OCI-LY3 (cell line): ENCODE results near the gene MAT2A.

Source experiments
- H2AFZ ChIP-seq: fragments of 200-600, 300-600 bp; shearing (Covaris generic); 2 replicates; pipeline ENCODE4 v1.6.0; 2014; ENCODE audit warnings: antibody characterized with exemption, low read depth, low read length
- H3K27ac ChIP-seq: fragments of 200-600, 300-600 bp; sonication (generic); 2 replicates; pipeline ENCODE4 v1.5.1; 2014; ENCODE audit warnings: mild to moderate bottlenecking, low read length, moderate library complexity, mixed read lengths
- H3K27me3 ChIP-seq: fragments of 200-600, 300-600 bp; sonication (generic); 2 replicates; pipeline ENCODE4 v1.6.1; 2014; ENCODE audit warnings: low read depth, low read length, mixed read lengths
- H3K36me3 ChIP-seq: fragments of 200-600, 300-600 bp; sonication (generic); replicated peaks from 2 replicates; pipeline ENCODE3; 2014; ENCODE audit warnings: low read depth, low read length, mixed read lengths
- H3K4me1 ChIP-seq: fragments of 300-600, 200-600 bp; sonication (generic); 2 replicates; pipeline ENCODE4 v1.6.1; 2014; ENCODE audit warnings: low read length, mixed read lengths
- H3K4me2 ChIP-seq: fragments of 200-600, 300-600 bp; sonication (generic); 2 replicates; pipeline ENCODE4 v1.6.1; 2014; ENCODE audit warnings: low read length, mixed read lengths
- H3K4me3 ChIP-seq: fragments of 300-600, 200-600 bp; sonication (generic); 2 replicates; pipeline ENCODE4 v1.5.1; 2014; ENCODE audit warnings: antibody characterized with exemption, mild to moderate bottlenecking, low read length, moderate library complexity
- H3K79me2 ChIP-seq: fragments of 300-600, 200-600 bp; shearing (Covaris generic); 2 replicates; pipeline ENCODE4 v1.6.1; 2014; ENCODE audit warnings: mild to moderate bottlenecking, low read length, mixed read lengths
- H3K9ac ChIP-seq: fragments of 300-600, 200-600 bp; shearing (Covaris generic); 2 replicates; pipeline ENCODE4 v1.6.0; 2014; ENCODE audit warnings: mild to moderate bottlenecking, low read length, moderate library complexity
- H3K9me3 ChIP-seq: fragments of 200-600, 300-600 bp; shearing (Covaris generic); 2 replicates; pipeline ENCODE4 v1.6.1; 2014; ENCODE audit warnings: low read length, mixed read lengths; ENCODE audit not compliant: insufficient read depth
- H4K20me1 ChIP-seq: fragments of 200-600, 300-600 bp; sonication (generic); 2 replicates; pipeline ENCODE4 v1.6.1; 2016; ENCODE audit warnings: low read length, mixed read lengths; ENCODE audit not compliant: insufficient read depth
- EZH2phosphoT487 ChIP-seq: fragments of 200-600 bp; shearing (Covaris generic); IDR thresholded peaks from 2 replicates; pipeline ENCODE4 v1.6.1; 2018; ENCODE audit warnings: antibody characterized with exemption, mixed run types, low read depth
- TF ChIP-seq, protein P1 (sequence below): fragments of 200-600, 300-600 bp; sonication (generic); IDR thresholded peaks from 2 replicates; pipeline ENCODE4 v1.5.1; 2014; ENCODE audit warnings: antibody characterized with exemption, low read length, low read depth

Gene MAT2A

DNA sequence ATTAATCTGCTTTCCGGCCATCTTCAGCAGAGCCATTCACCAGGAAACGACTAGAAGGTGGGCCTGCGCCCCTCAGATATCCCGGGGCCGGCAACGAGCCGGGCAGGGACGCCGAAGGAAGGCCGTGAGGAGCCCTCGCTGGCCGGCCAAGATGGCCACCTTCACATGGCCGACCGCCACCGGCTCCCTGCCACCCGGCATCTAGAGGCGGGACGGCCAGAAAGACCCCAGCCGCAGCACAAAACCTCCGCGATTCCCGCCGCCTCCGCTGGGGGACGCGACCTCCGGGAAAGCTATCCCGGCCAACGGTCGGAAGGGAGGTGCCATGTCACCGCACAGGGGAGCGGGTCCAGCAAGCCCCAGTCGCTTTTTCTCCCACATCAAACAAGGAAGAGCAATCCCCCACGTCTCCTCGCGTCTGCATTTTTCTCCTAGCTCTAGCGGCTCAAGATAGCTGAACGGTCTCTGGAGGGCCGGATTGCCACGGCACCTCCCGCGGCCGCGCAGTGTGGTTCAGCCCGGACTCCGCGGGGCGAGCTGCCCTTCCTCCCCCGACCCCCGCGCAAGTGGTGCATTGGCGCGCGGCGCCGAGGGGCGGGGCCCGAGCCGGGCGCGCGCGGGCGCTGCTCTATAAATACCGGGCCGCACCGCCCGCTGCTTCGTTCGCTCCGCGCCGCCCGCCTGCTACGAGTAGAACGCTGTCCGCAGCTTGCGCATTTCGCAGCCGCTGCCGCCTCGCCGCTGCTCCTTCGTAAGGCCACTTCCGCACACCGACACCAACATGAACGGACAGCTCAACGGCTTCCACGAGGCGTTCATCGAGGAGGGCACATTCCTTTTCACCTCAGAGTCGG is at the start of gene MAT2A:
Gene MAT2A, plus strand, starts transcription at position 662 of the 854 bp plus-strand sequence. Its CDS starts 120 bp downstream, at position 782.
- no peak for TF ChIP-seq EZH2phosphoT487
- TF ChIP-seq, protein P1, sequence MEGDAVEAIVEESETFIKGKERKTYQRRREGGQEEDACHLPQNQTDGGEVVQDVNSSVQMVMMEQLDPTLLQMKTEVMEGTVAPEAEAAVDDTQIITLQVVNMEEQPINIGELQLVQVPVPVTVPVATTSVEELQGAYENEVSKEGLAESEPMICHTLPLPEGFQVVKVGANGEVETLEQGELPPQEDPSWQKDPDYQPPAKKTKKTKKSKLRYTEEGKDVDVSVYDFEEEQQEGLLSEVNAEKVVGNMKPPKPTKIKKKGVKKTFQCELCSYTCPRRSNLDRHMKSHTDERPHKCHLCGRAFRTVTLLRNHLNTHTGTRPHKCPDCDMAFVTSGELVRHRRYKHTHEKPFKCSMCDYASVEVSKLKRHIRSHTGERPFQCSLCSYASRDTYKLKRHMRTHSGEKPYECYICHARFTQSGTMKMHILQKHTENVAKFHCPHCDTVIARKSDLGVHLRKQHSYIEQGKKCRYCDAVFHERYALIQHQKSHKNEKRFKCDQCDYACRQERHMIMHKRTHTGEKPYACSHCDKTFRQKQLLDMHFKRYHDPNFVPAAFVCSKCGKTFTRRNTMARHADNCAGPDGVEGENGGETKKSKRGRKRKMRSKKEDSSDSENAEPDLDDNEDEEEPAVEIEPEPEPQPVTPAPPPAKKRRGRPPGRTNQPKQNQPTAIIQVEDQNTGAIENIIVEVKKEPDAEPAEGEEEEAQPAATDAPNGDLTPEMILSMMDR = peak; percentile 45
- peaks cover 67% of the 10 kb centered on the region for H3K79me2 ChIP-seq
- peak within 1 kb of the TSS; percentile 96 for H3K4me3 ChIP-seq
- peak within 1 kb of the TSS; percentile 48; the same call in 1 of the 2 replicates for H2AFZ ChIP-seq
- H3K27ac ChIP-seq = peak within 1 kb of the TSS; percentile 86
- H3K4me1 ChIP-seq = peaks cover 16% of the 10 kb centered on the region
- H3K4me2 ChIP-seq = peak within 1 kb of the TSS; percentile 93
- H3K27me3 ChIP-seq = no peaks in the 10 kb centered on the region
- H3K9me3 ChIP-seq = no peaks in the 10 kb centered on the region
- peaks cover 38% of the 10 kb centered on the region for H3K36me3 ChIP-seq
- H3K9ac ChIP-seq = peak within 1 kb of the TSS; percentile 100
- peaks cover 37% of the 10 kb centered on the region for H4K20me1 ChIP-seq

DNA sequence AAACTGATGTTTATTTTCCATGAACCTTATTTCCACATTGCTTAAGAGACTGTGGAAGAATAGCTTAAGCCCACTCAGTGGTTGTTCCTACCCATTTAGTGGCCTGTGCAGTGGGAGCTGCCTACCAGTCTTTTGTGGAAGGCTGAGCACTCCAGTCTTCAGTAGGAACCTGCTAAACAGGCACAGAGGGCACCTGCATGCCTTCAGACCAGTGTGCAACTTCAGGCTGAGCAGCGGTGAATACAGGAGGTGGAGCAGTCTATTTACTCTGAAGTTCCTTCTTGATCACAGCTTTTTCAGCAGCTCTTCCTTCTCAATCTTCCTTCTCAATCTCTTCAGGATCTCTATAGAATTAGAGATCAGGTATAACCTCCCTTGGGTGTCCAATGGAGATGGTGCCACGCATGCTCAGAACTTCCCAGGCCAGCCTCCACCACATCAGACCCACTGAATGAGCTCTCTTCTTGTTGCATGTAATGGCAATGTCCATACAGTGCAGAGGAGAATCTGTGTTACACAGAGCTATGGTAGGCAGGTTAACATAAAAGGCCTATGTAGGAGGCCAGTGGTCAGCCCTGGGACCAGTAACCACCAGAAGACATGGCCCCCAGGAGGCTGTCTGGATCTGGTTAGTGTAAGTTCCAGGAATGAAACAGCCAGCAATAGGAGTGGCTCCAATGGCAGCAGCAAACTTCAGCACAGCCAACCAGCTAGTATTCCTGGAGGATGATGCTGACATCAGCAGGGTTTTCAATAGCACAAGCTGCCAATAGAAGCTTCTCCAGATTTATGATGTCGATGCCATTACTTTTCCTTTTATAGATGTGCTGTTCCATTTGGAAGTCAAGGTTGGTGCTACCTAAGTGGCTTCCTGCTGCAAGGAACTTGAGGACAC is 47.9 kb upstream of the MAT2A start:
- peaks cover 5% of the 10 kb centered on the region; the same call in 1 of the 2 replicates for H3K4me1 ChIP-seq
- H3K9me3 ChIP-seq = no peaks in the 10 kb centered on the region
- H3K79me2 ChIP-seq = no peaks in the 10 kb centered on the region
- no peaks in the 10 kb centered on the region for H4K20me1 ChIP-seq
- H3K9ac ChIP-seq = no peak overlapping the region
- no peak overlapping the region for H3K27ac ChIP-seq
- no peak overlapping the region for H2AFZ ChIP-seq
- H3K4me2 ChIP-seq = no peak overlapping the region
- TF ChIP-seq, protein P1 = no peak
- TF ChIP-seq EZH2phosphoT487 = no peak
- no peaks in the 10 kb centered on the region for H3K27me3 ChIP-seq
- H3K4me3 ChIP-seq = no peak overlapping the region
- no peaks in the 10 kb centered on the region for H3K36me3 ChIP-seq

DNA sequence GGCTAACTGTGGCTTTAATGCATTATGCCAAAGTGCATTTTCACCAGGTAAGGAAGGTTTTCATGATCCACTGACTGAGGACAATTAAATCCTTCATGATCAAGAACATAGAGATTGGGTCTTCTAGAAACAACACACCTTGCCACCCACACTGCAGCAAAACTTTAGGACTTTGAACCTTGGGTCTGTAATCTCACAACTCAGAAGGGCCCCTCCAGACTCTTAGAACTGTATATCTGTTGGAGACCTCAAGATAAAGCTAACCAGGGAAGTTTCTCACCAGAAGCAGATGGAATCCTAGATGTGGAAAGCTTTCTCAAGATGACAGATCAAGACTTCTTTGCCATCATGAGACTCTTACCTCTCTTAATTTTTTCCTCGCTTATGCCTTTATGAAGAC is 42.5 kb upstream of the MAT2A start:
- TF ChIP-seq, protein P1 = no peak
- no peak for TF ChIP-seq EZH2phosphoT487
- no peak overlapping the region for H3K9ac ChIP-seq
- H3K79me2 ChIP-seq = no peaks in the 10 kb centered on the region

More for the DNA sequence above, 42.5 kb upstream of the MAT2A start:
- Histone ChIP-seq H3K27ac (no peak overlapping the region), H2AFZ (no peak overlapping the region), H4K20me1 (no peaks in the 10 kb centered on the region), H3K4me1 (peaks cover 5% of the 10 kb centered on the region; the same call in 1 of the 2 replicates), H3K4me3 (no peak overlapping the region), H3K9me3 (no peaks in the 10 kb centered on the region), H3K4me2 (no peak overlapping the region), H3K27me3 (no peaks in the 10 kb centered on the region), H3K36me3 (no peaks in the 10 kb centered on the region)
